PC-9 (cell line): ENCODE data around the gene NFIA. TPM values are rescaled to one million over a fixed set of nuclear protein-coding genes. Genes with fewer than 3 reads are reported as not detected.

Source experiments
- BruUV-seq: library from RNA; stranded (reverse); fragments of 400-500 nt; replicated peaks from 2 replicates; lab custom pipeline; 2021; lab: Mats Ljungman, UMichigan
- CTCF ChIA-PET: fragments of 300-600 bp; sonication (Branson Sonifier 250); formaldehyde crosslinking; loops from one replicate; lab custom pipeline; 2022; ENCODE audit warnings: antibody characterized with exemption; lab: Charles Lee
- POLR2A ChIA-PET: fragments of 300-600 bp; sonication (Branson Sonifier 250); formaldehyde crosslinking; loops from one replicate; lab custom pipeline; 2022; ENCODE audit warnings: antibody characterized with exemption; ENCODE audit not compliant: unreplicated experiment; lab: Charles Lee
- DNase-seq, 2 experiments: peaks; one replicate each; pipeline versions ENCODE4 v3.0.0 to v3.0.0-alpha.2; 2015 to 2022; ENCODE audit warnings: mixed read lengths in 1 of 2
- H2AFZ ChIP-seq: fragments of 200-600 bp; sonication (generic); 2 replicates; pipeline ENCODE4 v1.8.1; 2017; ENCODE audit warnings: antibody characterized with exemption
- H3F3A ChIP-seq: fragments of 200-600 bp; sonication (generic); 2 replicates; pipeline ENCODE4 v1.8.1; 2017; ENCODE audit warnings: antibody characterized with exemption, mild to moderate bottlenecking, low read depth; ENCODE audit not compliant: insufficient read depth
- H3K27ac ChIP-seq: fragments of 200-600 bp; sonication (generic); 2 replicates; pipeline ENCODE4 v1.6.1; 2016; ENCODE audit warnings: mixed run types
- H3K27me3 ChIP-seq: fragments of 200-600 bp; sonication (generic); 2 replicates; pipeline ENCODE4 v1.6.1; 2016; ENCODE audit warnings: low read depth, mixed run types; ENCODE audit not compliant: insufficient read depth
- H3K36me3 ChIP-seq: fragments of 200-600 bp; sonication (generic); 2 replicates; pipeline ENCODE4 v1.6.1; 2016; ENCODE audit warnings: low read depth, mixed run types
- H3K4me1 ChIP-seq: fragments of 200-600 bp; sonication (generic); replicated peaks from 2 replicates; pipeline ENCODE4 v1.6.1; 2016; ENCODE audit warnings: mixed run types; ENCODE audit not compliant: insufficient read depth
- H3K4me2 ChIP-seq: fragments of 200-600 bp; sonication (generic); 2 replicates; pipeline ENCODE4 v1.6.1; 2017; ENCODE audit warnings: mixed run types
- H3K4me3 ChIP-seq: fragments of 200-600 bp; sonication (generic); 2 replicates; pipeline ENCODE4 v1.6.1; 2016; ENCODE audit warnings: mixed run types
- H3K79me2 ChIP-seq: fragments of 200-600 bp; sonication (generic); 2 replicates; pipeline ENCODE4 v1.6.1; 2017; ENCODE audit warnings: low read depth, mixed run types
- H3K9me2 ChIP-seq: fragments of 200-600 bp; sonication (generic); 2 replicates; pipeline ENCODE4 v1.8.1; 2017; ENCODE audit warnings: mild to moderate bottlenecking; ENCODE audit not compliant: insufficient read depth
- H3K9me3 ChIP-seq: fragments of 200-600 bp; sonication (generic); 2 replicates; pipeline ENCODE4 v1.8.1; 2016; ENCODE audit warnings: low read depth; ENCODE audit not compliant: insufficient read depth
- H4K20me1 ChIP-seq: fragments of 200-600 bp; sonication (generic); 2 replicates; pipeline ENCODE4 v1.8.1; 2017; ENCODE audit not compliant: insufficient read depth
- CTCF ChIP-seq: fragments of 200-600 bp; sonication (generic); conservative IDR thresholded peaks from 2 replicates; pipeline ENCODE4 v1.6.1; 2017; ENCODE audit warnings: mixed run types, antibody characterized with exemption, mild to moderate bottlenecking, moderate library complexity
- EZH2 ChIP-seq: fragments of 200-600 bp; sonication (generic); IDR thresholded peaks from 2 replicates; pipeline ENCODE4 v1.8.0; 2017; ENCODE audit warnings: antibody characterized with exemption, low read depth
- intact Hi-C: fragments of 100-400 bp; cut with micrococcal nuclease; formaldehyde crosslinking; loops from one replicate; pipeline ENCODE4 v1.10.0; 2022; ENCODE audit not compliant: unreplicated experiment
- total RNA-seq: library from RNA; stranded (reverse); gene quantifications from 2 replicates; pipeline ENCODE4 v1.2.3, GENCODE V29; 2021

NFIA gene
- total RNA-seq, 1 experiment from 2014 or later = 26.7 TPM

DNA sequence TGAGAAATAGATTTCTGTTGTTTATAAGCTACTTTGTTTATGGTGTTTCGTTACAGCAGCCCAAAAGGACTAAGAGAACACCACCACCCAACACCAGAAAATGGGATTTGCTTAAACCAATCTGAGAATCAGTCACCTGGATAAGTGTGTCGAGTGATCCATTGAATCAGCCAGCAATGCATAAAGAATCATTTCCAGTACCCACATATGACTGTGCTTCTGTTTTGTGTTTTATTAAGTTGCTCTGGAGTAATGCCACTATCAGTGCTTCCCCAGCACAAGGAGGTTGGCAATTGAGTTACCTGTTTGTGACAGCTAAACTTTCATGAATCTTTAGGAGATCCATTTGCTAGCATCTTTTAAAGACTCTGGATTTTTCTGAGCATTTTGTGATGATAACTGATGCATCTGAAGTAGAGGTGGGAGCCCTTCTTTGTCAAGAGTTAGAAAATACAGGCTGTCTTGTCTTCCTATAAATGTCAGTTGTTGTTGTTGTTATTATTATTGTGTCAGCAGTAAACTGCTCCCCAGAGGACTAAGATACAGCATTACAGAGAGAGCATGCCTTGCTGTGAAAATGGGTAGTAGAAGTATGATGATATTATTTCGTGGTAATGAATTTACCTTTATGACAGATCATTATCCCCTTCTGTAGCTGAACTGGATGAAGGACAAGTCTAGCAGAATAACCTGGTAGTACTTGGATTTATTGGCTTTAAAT is 225.2 kb downstream of the NFIA start:
- H2AFZ ChIP-seq = no peak overlapping the region
- no peak for DNase-seq
- POLR2A ChIA-PET = no interaction called here
- TF ChIP-seq CTCF = no peak
- TF ChIP-seq EZH2 = no peak
- H3K4me2 ChIP-seq = no peak overlapping the region
- no peaks in the 10 kb centered on the region for H3K27me3 ChIP-seq
- intact Hi-C loops = no loop called here
- 0 out of 2 replicates have a peak, but pooled peaks cover 6% of the 10 kb centered on the region for H3K36me3 ChIP-seq
- H3K9me3 ChIP-seq = no peaks in the 10 kb centered on the region
- BruUV-seq = no TSS peak
- H3K79me2 ChIP-seq = no peaks in the 10 kb centered on the region
- CTCF ChIA-PET = no interaction called here
- no peaks in the 10 kb centered on the region for H3K4me1 ChIP-seq
- no peaks in the 10 kb centered on the region for H3F3A ChIP-seq
- H3K9me2 ChIP-seq = no peaks in the 10 kb centered on the region
- no peaks in the 10 kb centered on the region for H4K20me1 ChIP-seq
- no peak overlapping the region for H3K4me3 ChIP-seq
- H3K27ac ChIP-seq = no peak overlapping the region

DNA sequence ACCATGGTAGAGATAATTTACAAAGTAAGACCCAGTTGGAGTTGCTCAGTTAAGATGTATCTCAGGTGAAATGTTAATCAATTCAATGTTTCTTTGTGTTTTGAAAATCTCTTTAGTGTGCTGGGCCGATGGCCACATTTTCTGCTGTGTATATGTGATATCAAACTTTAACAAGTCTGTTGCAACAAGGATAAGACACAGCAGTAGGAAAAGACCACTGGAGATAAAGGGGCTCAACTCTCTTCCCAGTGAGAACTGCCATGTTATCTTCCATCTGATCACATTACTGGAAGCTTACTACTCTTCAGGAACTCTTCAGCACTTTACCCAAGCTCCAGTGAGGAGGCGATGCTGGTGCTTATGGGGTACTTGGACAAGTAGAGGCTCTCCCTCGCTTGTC is 227.7 kb downstream of the NFIA start:
- TF ChIP-seq EZH2 (no peak), CTCF (no peak)
- H3K9me3 ChIP-seq = no peaks in the 10 kb centered on the region
- POLR2A ChIA-PET = no interaction called here
- H3K36me3 ChIP-seq = no peaks in the 10 kb centered on the region
- H3K79me2 ChIP-seq = no peaks in the 10 kb centered on the region
- no peak overlapping the region for H3K4me3 ChIP-seq
- no peak for DNase-seq
- H3K4me1 ChIP-seq = no peaks in the 10 kb centered on the region
- no peak overlapping the region for H3K4me2 ChIP-seq
- intact Hi-C loops = no loop called here
- H4K20me1 ChIP-seq = no peaks in the 10 kb centered on the region
- H3F3A ChIP-seq = no peaks in the 10 kb centered on the region
- H3K27ac ChIP-seq = no peak overlapping the region
- H3K9me2 ChIP-seq = no peaks in the 10 kb centered on the region
- BruUV-seq = no TSS peak
- H2AFZ ChIP-seq = no peak overlapping the region
- CTCF ChIA-PET = no interaction called here
- H3K27me3 ChIP-seq = no peaks in the 10 kb centered on the region

- H3K79me2 ChIP-seq = no peaks in the 10 kb centered on the region
- H3K9me3 ChIP-seq = no peaks in the 10 kb centered on the region
- no peak for TF ChIP-seq EZH2
- no peak for TF ChIP-seq CTCF
- DNase-seq = no peak
- ChIA-PET POLR2A (no interaction called here), CTCF (no interaction called here)
- intact Hi-C loops = no loop called here
- no peak overlapping the region for H3K4me3 ChIP-seq
- no peak overlapping the region for H3K27ac ChIP-seq
- H4K20me1 ChIP-seq = no peaks in the 10 kb centered on the region
- H3K27me3 ChIP-seq = no peaks in the 10 kb centered on the region
- no peaks in the 10 kb centered on the region for H3K9me2 ChIP-seq
- H3K4me2 ChIP-seq = no peak overlapping the region
- no peaks in the 10 kb centered on the region for H3F3A ChIP-seq
- no peak overlapping the region for H2AFZ ChIP-seq
- no peaks in the 10 kb centered on the region for H3K4me1 ChIP-seq
- no peaks in the 10 kb centered on the region for H3K36me3 ChIP-seq
- BruUV-seq = no TSS peak
These were observed 228.2 kb downstream of the NFIA start for GRCh38 chr1:61310538-61310937.
